Measurements from ENCODE around the gene EFHC1.

DNA sequence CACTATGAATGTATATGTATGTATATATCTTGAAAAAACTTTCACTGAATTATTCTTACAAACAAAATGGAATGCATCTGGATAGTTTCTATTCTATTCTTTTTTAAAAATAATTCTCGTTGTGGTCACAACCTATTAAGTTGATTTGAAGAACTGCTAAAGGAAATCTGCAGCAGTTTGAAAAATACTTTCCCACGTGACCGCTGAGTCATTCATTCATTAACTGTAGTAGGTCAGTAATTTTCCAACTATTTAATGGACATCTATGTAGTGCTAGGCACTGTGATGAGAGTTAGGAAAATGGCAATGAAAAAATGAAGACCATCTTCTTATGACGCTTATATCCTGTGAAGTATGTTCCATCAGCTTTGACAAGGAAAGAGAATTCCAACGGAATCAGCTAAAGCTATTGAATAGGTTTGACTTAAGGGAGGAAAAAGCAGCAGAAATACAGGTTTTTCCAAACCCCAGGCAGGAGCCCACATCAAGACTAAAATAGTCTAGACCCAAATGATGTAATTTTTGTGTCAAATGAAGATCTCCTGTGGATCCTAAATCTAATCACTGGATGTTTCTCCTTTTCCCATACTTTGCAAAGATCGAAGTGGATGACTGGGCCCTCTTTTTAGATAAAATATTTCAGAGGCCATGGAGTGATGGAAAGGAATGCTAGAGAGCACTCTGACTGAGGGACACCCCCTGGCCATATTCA lies 4.1 kb upstream of the EFHC1 start:
- TF ChIP-seq POLR2A (IDR thresholded peaks at IDR 0.05) (no peak), POLR2AphosphoS5 (IDR thresholded peaks at IDR 0.05) (no peak)
- TF ChIP-seq, protein P1, sequence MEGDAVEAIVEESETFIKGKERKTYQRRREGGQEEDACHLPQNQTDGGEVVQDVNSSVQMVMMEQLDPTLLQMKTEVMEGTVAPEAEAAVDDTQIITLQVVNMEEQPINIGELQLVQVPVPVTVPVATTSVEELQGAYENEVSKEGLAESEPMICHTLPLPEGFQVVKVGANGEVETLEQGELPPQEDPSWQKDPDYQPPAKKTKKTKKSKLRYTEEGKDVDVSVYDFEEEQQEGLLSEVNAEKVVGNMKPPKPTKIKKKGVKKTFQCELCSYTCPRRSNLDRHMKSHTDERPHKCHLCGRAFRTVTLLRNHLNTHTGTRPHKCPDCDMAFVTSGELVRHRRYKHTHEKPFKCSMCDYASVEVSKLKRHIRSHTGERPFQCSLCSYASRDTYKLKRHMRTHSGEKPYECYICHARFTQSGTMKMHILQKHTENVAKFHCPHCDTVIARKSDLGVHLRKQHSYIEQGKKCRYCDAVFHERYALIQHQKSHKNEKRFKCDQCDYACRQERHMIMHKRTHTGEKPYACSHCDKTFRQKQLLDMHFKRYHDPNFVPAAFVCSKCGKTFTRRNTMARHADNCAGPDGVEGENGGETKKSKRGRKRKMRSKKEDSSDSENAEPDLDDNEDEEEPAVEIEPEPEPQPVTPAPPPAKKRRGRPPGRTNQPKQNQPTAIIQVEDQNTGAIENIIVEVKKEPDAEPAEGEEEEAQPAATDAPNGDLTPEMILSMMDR (IDR thresholded peaks at IDR 0.05) = no peak

All from transverse colon (tissue), 4 donors.